ENCODE measurements around the gene ADAT2.
"Not testable (repeated sequence)": the region's sequence is repeated elsewhere in the genome, so short reads cannot be mapped to it uniquely, and the experiment has no call there.

Gene ADAT2

GRCh38 chr6:143482593-143482992 lies 32.1 kb upstream of the ADAT2 start:
- no peak for TF ChIP-seq CTCF (conservative IDR thresholded peaks at IDR 0.05)
- no peak overlapping the region for H3K27ac ChIP-seq

GRCh38 chr6:143478479-143479062 lies 28.1 kb upstream of the ADAT2 start:
- TF ChIP-seq CTCF (conservative IDR thresholded peaks at IDR 0.05): no peak

GRCh38 chr6:143476545-143476944 lies 26.1 kb upstream of the ADAT2 start:
- no peak for TF ChIP-seq CTCF (conservative IDR thresholded peaks at IDR 0.05)
- no peak overlapping the region for H3K27ac ChIP-seq

More at GRCh38 chr6:143478479-143479062, 28.1 kb upstream of the ADAT2 start:
- H3K27ac ChIP-seq: no peak overlapping the region

GRCh38 chr6:143471822-143472221 lies 21.3 kb upstream of the ADAT2 start:
- TF ChIP-seq CTCF (conservative IDR thresholded peaks at IDR 0.05): no peak
- no peak overlapping the region for H3K27ac ChIP-seq

GRCh38 chr6:143468823-143469222 lies 18.3 kb upstream of the ADAT2 start:
- not testable (repeated sequence) for H3K27ac ChIP-seq

- H3K27ac ChIP-seq: no peak overlapping the region
- TF ChIP-seq CTCF (conservative IDR thresholded peaks at IDR 0.05): no peak
Measured at GRCh38 chr6:143468026-143468425, 17.5 kb upstream of the ADAT2 start.

- no peak for TF ChIP-seq CTCF (conservative IDR thresholded peaks at IDR 0.05)
- H3K27ac ChIP-seq: no peak overlapping the region
Measured at GRCh38 chr6:143465546-143465945, 15.1 kb upstream of the ADAT2 start.

- no peak for TF ChIP-seq CTCF (conservative IDR thresholded peaks at IDR 0.05)
Measured at GRCh38 chr6:143457563-143458359, 7.3 kb upstream of the ADAT2 start.

More at GRCh38 chr6:143457563-143458359, 7.3 kb upstream of the ADAT2 start:
- peak overlapping the region; percentile 83 for H3K27ac ChIP-seq
